ENCODE measurements around the gene TMEM50B. TPM values are rescaled to one million over a fixed set of nuclear protein-coding genes. Genes with fewer than 3 reads are reported as not detected.

TMEM50B gene
- total RNA-seq, 1 donor from 2014 or later: 29.7 TPM

DNA sequence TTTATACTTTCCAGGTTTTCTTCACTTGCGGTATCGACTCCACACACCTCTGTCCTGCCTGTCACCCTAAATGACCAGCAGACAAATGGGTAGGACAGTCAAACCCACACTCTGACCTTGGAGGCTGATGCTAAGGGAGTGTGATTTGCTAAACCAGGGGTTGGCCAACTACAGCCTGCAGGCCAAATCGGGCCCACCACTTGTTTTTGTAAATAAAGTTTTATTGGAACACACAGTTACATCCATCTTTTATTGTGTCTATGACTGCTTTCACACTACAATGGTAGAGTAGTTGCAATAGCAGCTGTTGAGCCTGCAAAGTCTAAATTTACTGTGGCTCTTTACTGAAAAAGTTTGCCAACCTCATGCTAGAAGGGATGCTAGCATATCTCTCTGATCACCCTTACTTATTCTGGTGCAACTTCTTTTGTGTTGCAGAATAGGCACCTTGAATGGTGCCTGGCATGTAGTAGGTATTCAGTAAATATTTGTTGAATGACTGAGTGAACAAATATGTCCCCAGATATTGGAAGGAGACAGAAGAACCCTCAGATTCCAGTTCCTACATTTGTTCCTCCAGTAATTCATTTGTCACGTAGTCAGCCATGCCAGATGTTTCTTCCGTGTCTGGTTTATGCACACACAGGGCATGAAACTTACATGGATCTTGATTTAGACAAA is 57.9 kb downstream of the TMEM50B start:
- peaks cover 48% of the 10 kb centered on the region for H4K20me1 ChIP-seq (ENCODE audit: insufficient read depth, low read length)
- no peak overlapping the region for H2AFZ ChIP-seq (ENCODE audit: low read depth, low read length)
- Mint-ChIP-seq H3K27me3 (ENCODE audit: low read depth, unreplicated experiment) (no peaks in the 10 kb centered on the region), H3K4me1 (ENCODE audit: low read depth, unreplicated experiment) (peaks cover 5% of the 10 kb centered on the region), H3K4me3 (ENCODE audit: unreplicated experiment) (no peak overlapping the region), H3K36me3 (ENCODE audit: low read depth, unreplicated experiment) (peaks cover 21% of the 10 kb centered on the region), H3K9me3 (ENCODE audit: unreplicated experiment) (no peaks in the 10 kb centered on the region), H3K27ac (ENCODE audit: unreplicated experiment) (no peak overlapping the region)
- H3K4me2 ChIP-seq (ENCODE audit: low read length): no peak overlapping the region
- no peaks in the 10 kb centered on the region for H3K27me3 ChIP-seq (ENCODE audit: insufficient read depth, low read length)
- TF ChIP-seq EZH2 (IDR thresholded peaks at IDR 0.05; ENCODE audit: insufficient read depth, low read length): no peak
- TF ChIP-seq, protein P1, sequence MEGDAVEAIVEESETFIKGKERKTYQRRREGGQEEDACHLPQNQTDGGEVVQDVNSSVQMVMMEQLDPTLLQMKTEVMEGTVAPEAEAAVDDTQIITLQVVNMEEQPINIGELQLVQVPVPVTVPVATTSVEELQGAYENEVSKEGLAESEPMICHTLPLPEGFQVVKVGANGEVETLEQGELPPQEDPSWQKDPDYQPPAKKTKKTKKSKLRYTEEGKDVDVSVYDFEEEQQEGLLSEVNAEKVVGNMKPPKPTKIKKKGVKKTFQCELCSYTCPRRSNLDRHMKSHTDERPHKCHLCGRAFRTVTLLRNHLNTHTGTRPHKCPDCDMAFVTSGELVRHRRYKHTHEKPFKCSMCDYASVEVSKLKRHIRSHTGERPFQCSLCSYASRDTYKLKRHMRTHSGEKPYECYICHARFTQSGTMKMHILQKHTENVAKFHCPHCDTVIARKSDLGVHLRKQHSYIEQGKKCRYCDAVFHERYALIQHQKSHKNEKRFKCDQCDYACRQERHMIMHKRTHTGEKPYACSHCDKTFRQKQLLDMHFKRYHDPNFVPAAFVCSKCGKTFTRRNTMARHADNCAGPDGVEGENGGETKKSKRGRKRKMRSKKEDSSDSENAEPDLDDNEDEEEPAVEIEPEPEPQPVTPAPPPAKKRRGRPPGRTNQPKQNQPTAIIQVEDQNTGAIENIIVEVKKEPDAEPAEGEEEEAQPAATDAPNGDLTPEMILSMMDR (IDR thresholded peaks at IDR 0.05; ENCODE audit: insufficient read depth, low read depth, low read length): no peak
- no peak overlapping the region for H3K4me3 ChIP-seq (ENCODE audit: insufficient read depth, low read depth, low read length)
- H3K79me2 ChIP-seq (ENCODE audit: insufficient read depth, low read length): peaks cover 34% of the 10 kb centered on the region
- DNase-seq (ENCODE audit: low read depth): no peak
- H3K9me3 ChIP-seq (ENCODE audit: insufficient read depth, low read depth, low read length): no peaks in the 10 kb centered on the region
- no peak overlapping the region for H3K27ac ChIP-seq (ENCODE audit: low read depth, low read length)
- H3K36me3 ChIP-seq (ENCODE audit: insufficient read depth, low read length): peaks cover 35% of the 10 kb centered on the region
- peak; percentile 45 for FAIRE-seq
- H3K9ac ChIP-seq (ENCODE audit: low read length): no peak overlapping the region
- H3K4me1 ChIP-seq (ENCODE audit: insufficient read depth, low read length): peaks cover 3% of the 10 kb centered on the region

- Histone ChIP-seq H3K4me3 (ENCODE audit: insufficient read depth, low read depth, low read length) (no peak overlapping the region), H3K4me2 (ENCODE audit: low read length) (no peak overlapping the region), H4K20me1 (ENCODE audit: insufficient read depth, low read length) (peaks cover 54% of the 10 kb centered on the region), H2AFZ (ENCODE audit: low read depth, low read length) (no peak overlapping the region), H3K79me2 (ENCODE audit: insufficient read depth, low read length) (peaks cover 43% of the 10 kb centered on the region), H3K9ac (ENCODE audit: low read length) (no peak overlapping the region), H3K9me3 (ENCODE audit: insufficient read depth, low read depth, low read length) (no peaks in the 10 kb centered on the region), H3K4me1 (ENCODE audit: insufficient read depth, low read length) (peaks cover 3% of the 10 kb centered on the region), H3K27ac (ENCODE audit: low read depth, low read length) (no peak overlapping the region), H3K36me3 (ENCODE audit: insufficient read depth, low read length) (peaks cover 34% of the 10 kb centered on the region), H3K27me3 (ENCODE audit: insufficient read depth, low read length) (no peaks in the 10 kb centered on the region)
- Mint-ChIP-seq H3K36me3 (ENCODE audit: low read depth, unreplicated experiment) (peaks cover 17% of the 10 kb centered on the region), H3K27ac (ENCODE audit: unreplicated experiment) (peak overlapping the region; percentile 64), H3K4me1 (ENCODE audit: low read depth, unreplicated experiment) (peaks cover 7% of the 10 kb centered on the region), H3K27me3 (ENCODE audit: low read depth, unreplicated experiment) (no peaks in the 10 kb centered on the region), H3K4me3 (ENCODE audit: unreplicated experiment) (no peak overlapping the region), H3K9me3 (ENCODE audit: unreplicated experiment) (no peaks in the 10 kb centered on the region)
- DNase-seq (ENCODE audit: low read depth): no peak
- FAIRE-seq: no peak
- TF ChIP-seq, protein P1 (IDR thresholded peaks at IDR 0.05; ENCODE audit: insufficient read depth, low read depth, low read length): no peak
- no peak for TF ChIP-seq EZH2 (IDR thresholded peaks at IDR 0.05; ENCODE audit: insufficient read depth, low read length)
These were observed 60.1 kb downstream of the TMEM50B start for GRCh38 chr21:33419538-33420123.

DNA sequence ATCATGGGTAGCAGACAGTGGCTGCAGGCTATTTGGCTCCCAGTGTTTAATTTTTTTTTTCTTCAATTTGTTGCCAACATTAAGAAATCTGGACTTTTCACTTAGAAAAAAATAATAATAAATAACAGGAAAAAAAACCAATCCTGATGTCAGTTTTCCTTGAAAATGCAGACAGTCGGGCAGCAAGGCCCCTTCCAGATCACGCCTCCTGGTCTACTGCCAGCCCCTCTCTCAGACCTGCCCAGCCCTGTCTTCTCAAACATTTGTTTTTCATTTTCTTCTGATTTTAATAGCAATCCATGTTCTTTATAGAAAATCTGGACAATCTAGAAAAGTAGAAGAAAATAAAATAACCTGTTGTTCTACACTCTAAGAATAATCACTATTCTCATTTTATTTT is 61.1 kb downstream of the TMEM50B start:
- FAIRE-seq: no peak
- TF ChIP-seq EZH2 (IDR thresholded peaks at IDR 0.05; ENCODE audit: insufficient read depth, low read length): no peak
- TF ChIP-seq, protein P1 (IDR thresholded peaks at IDR 0.05; ENCODE audit: insufficient read depth, low read depth, low read length): no peak
- no peak overlapping the region for H2AFZ ChIP-seq (ENCODE audit: low read depth, low read length)
- H3K4me2 ChIP-seq (ENCODE audit: low read length): no peak overlapping the region
- Mint-ChIP-seq H3K4me1 (ENCODE audit: low read depth, unreplicated experiment) (peaks cover 7% of the 10 kb centered on the region), H3K9me3 (ENCODE audit: unreplicated experiment) (no peaks in the 10 kb centered on the region), H3K27ac (ENCODE audit: unreplicated experiment) (no peak overlapping the region), H3K27me3 (ENCODE audit: low read depth, unreplicated experiment) (no peaks in the 10 kb centered on the region), H3K36me3 (ENCODE audit: low read depth, unreplicated experiment) (peaks cover 16% of the 10 kb centered on the region), H3K4me3 (ENCODE audit: unreplicated experiment) (no peak overlapping the region)
- no peaks in the 10 kb centered on the region for H3K27me3 ChIP-seq (ENCODE audit: insufficient read depth, low read length)
- H3K4me1 ChIP-seq (ENCODE audit: insufficient read depth, low read length): peaks cover 3% of the 10 kb centered on the region
- peaks cover 53% of the 10 kb centered on the region for H3K79me2 ChIP-seq (ENCODE audit: insufficient read depth, low read length)
- no peak for DNase-seq (ENCODE audit: low read depth)
- no peak overlapping the region for H3K27ac ChIP-seq (ENCODE audit: low read depth, low read length)
- H3K9ac ChIP-seq (ENCODE audit: low read length): no peak overlapping the region
- peaks cover 59% of the 10 kb centered on the region for H4K20me1 ChIP-seq (ENCODE audit: insufficient read depth, low read length)
- no peak overlapping the region for H3K4me3 ChIP-seq (ENCODE audit: insufficient read depth, low read depth, low read length)
- H3K36me3 ChIP-seq (ENCODE audit: insufficient read depth, low read length): peaks cover 30% of the 10 kb centered on the region
- no peaks in the 10 kb centered on the region for H3K9me3 ChIP-seq (ENCODE audit: insufficient read depth, low read depth, low read length)
